Measurements from ENCODE around the gene LENG1.

DNA sequence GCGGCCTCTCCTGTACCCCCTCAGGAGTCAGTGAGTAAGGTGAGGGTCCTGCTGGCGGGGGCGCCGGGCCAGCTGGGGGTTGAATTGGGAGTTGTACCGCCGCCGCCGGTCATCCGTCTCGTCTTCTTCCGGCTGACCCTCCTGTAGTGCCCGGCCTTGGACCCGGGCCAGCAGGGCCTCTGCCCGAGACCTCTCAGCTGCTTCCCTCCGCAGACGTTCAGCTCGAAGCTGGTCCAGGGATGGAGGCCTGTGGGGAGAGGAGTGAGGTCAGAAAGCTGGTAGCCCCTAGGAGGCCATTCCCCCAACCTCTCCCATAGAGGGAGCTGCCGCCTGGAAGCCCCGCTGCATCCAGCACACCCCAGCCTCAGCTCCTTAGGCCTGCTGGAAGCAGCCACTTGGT, 3.8 kb downstream of the LENG1 start:
- no peak for TF ChIP-seq POLR2A (IDR thresholded peaks at IDR 0.05)
- TF ChIP-seq EP300 (IDR thresholded peaks at IDR 0.05) = no peak
- TF ChIP-seq, protein P1, sequence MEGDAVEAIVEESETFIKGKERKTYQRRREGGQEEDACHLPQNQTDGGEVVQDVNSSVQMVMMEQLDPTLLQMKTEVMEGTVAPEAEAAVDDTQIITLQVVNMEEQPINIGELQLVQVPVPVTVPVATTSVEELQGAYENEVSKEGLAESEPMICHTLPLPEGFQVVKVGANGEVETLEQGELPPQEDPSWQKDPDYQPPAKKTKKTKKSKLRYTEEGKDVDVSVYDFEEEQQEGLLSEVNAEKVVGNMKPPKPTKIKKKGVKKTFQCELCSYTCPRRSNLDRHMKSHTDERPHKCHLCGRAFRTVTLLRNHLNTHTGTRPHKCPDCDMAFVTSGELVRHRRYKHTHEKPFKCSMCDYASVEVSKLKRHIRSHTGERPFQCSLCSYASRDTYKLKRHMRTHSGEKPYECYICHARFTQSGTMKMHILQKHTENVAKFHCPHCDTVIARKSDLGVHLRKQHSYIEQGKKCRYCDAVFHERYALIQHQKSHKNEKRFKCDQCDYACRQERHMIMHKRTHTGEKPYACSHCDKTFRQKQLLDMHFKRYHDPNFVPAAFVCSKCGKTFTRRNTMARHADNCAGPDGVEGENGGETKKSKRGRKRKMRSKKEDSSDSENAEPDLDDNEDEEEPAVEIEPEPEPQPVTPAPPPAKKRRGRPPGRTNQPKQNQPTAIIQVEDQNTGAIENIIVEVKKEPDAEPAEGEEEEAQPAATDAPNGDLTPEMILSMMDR (IDR thresholded peaks at IDR 0.05) = no peak
